Measurements from ENCODE around the gene PBXIP1.

Gene PBXIP1

DNA sequence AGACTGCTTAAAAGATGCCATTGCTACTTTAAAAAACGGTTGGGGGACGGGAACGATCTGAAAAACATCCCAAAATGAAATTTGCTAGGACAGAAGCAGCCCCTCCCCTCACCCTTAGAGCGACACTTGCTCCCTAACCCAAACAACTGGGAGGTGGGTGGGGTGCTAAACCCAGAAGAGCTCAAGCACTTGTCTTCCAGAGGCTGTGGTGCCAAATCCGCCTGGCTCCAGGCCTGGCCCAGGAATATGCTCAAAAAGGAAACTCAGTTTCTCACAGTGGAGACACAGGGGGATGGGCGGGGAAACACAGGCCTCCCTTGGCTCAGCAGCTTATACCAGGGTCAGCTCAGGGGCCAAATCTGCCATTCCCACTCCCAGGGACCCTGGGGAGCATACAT lies 644 bp upstream of the PBXIP1 start:
- DNase-seq = no peak

DNA sequence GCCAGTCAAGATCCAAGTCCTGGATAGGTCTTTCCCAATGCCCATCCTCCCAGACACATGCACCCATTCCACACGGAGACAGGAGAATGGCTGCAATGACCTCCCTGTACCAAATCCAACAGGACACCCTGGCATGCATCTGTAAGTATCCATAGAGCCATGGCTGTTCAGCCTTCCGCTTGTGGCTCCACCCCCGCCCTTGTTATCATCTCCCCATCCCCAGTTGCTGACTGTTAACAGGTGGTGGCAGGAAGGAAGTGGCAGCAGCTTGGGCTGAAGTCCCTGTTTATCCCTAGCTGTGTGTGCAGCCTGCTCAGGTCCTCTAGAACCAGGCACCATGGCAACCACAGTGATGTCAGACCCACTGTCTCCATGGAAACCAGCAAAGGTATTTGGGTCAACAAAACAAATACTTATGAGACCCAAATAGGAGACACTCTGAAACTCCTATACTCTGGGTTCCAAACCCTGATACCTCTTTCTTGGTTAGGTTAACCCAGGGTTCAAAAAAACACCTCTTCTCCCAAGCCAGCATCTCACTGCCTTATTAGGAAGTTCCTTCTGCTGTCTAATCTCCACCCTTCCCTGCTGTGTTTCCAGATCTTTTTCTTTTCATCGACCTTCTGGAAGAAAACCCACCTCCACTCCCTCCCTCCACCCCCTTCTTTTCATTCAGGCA lies 721 bp downstream of the PBXIP1 start:
- DNase-seq = peak; percentile 89

DNA sequence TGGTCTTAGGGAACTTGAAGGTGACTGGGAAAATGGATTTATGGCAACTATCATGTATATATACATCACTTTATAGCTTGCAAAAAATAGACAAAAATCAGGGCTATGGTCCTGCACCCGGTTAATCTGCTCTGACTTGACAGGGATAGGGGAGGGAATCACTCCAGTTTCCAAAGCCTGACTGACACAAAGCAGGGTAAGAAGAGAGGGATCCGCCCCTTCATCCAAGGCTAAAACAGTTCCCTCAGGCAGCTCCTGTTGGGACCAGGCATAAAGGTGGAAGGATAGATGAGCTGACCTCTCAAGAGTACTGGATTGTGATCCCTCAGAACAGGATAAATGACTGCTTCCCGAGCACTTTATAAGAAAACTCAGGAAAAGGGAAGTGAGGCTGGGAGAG lies 1.4 kb downstream of the PBXIP1 start:
- no peak for DNase-seq

DNA sequence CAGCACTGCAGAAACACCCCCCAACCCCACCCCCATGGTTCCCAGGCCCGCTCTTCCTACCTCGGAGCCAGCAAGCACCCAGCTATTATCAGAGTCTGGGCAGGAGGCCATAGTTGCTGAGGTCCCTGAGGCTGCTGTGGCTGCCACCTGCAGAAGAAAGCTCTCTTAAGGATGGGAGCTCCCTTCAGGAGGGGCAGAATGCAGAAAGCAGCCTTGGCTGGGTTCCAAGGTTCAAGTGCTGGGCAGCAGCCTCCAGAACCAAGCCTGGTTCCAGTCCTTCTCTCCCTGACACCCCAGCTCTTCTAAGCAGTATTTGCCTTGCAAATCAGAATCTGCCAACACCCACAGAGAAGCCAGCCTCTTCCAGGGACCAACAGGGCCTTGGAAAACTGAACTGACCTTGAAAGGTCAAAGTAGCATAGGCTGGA lies 2.3 kb downstream of the PBXIP1 start:
- no peak for DNase-seq

DNA sequence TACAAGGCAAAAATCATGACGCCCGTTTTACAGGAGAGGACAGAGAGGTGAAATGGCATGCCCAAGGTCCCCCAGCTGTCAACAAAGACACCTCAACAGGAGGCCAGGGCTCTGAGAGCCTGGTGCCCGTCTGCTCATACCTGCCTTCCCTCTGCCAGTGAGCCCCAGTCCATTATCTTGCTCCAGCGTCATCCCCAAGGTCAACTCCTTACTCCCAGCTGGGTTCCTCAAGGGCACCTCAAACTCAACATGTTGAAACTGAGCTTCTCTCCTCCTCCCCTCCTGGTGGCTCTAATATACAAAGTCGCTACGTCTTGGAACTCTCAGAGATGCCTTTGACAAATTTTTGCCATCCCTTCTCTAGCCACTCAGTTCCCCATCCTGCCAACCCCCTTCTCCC lies 3.2 kb downstream of the PBXIP1 start:
- DNase-seq = no peak

DNA sequence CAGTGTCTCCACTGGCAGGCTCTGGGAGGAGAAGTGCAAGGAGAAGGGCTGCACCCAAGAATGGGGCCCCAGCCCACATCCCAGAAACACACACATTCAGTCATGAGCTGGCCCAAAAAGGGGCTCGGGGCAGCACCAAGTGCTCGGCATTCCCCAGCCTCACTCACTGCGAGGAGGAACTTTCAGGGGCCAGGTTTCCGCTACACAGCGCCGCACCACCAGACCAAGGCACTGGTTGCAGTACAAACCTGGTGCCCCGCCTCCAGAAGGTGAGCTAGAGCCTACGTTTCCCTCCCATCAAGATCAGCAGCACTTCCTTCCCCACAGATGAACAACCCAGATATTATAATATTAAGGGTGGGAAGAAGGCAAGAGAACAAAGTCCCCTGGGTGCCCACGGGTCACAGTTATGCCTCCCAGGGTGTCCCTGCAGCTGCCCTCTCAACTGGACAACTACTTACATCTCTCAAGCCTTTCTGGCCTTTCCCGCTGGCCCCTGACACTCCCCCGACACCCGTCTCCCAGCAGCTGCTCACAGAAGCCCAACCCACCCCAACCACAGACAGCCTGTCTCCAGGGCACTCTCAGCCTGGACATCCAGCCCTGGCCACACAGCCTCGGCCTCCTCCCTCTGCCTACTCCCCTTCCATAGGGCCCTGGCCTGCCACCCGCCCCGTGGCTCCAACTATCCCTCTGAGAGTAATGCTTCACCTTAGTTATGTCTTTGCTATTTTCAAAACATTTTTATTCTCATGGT lies 3.8 kb downstream of the PBXIP1 start:
- DNase-seq = no peak

DNA sequence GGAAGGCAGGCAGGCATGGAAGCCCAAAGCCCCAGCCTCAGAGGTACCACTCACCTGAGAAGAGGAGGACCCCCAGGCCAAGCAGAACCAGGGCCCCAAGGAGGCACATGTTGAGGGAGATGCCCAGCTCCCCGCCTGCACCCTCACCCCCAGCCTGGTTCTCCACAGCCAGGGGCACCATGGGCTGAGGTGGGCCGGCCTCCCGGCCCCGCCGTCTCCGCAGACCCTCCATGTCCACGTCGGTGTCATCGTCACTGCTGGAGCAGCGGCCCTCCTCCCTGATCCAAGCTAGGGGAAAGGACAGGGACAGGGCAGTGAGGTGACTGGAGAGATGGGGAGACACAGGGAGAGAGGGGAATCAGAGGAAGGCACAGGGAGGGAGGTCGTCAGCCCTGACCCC lies 7.8 kb downstream of the PBXIP1 start:
- DNase-seq = no peak

DNA sequence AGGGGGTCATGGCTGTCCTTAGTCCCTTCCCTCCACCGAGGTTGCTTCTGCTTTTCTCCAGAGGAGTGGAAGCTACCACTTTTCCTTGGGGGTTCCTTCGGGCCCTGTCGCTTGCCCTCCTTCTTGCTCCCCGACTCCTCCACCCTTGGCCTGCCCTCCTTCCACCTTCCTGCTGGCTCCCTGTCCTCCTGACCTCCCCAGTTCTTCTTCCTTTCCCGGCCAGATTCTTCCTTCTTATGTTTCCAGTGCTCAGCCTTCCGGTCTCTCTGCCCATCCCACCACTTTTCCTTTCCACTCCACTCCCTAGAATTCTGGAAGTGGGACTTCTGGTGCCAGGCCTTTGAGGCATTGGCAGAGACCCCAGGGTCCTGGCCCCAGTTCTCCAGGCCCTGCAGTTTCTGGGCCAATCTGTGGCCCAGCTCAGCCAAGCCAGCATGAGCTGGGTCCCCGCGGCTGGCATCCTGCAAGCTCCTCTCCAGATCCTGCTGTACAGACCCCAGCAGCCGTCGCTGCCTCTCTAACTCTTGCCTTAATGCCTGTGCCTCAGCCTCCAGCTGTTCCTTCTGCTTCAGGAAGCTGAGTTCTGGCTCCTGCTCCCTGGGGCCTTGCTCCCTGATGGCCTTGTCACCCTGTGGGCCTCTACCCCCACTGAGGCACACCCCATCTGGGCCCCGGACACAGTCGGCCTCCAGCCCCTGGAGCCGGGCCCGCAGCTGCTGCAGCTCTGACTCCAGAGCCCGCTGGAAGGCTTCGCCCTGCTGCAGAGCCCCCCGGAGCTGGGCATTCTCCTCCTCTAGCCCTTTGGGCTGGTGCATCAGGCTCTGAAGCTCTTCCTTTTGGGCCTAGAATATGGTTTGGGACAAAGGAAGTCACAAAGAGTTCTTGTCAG lies 9.7 kb downstream of the PBXIP1 start:
- no peak for DNase-seq

DNA sequence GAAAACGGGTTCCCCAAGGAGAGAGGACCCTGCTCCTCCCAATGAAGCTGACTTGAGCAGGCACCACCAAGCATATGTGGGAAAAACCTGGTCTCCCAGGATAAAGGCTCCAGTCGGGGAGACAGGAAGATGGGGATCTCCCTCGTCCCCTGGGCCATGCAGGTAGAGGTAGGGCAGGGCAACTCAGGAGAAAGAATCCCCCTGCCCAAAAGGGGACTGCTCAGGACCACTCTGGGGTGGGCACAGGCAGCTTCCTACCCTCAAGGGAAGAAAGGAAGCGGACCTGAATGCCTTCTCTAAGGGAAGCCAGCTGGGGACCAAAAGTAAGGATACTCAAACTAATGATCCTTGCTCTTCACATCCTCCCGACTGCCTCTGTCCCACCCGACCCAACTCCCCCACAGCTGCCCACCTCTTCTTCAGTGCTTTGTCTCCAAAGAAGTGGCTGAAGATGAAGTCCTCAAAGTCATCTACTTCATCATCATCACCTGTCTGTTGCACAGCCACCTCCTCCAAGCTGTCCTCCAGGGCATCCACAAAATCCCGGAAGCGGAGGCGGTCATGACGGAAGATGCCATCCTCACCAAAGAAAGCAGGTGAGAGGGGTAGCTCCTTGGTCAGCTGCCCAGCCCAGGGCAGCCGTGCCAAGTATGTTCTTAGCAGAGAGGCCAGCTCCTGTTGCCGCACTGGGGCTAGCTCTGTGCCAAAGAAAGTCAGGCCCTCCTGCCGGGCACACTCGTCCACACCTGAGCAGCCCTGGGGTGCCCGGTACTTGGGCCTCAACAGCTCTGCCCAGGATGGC lies 10.5 kb downstream of the PBXIP1 start:
- DNase-seq = no peak

DNA sequence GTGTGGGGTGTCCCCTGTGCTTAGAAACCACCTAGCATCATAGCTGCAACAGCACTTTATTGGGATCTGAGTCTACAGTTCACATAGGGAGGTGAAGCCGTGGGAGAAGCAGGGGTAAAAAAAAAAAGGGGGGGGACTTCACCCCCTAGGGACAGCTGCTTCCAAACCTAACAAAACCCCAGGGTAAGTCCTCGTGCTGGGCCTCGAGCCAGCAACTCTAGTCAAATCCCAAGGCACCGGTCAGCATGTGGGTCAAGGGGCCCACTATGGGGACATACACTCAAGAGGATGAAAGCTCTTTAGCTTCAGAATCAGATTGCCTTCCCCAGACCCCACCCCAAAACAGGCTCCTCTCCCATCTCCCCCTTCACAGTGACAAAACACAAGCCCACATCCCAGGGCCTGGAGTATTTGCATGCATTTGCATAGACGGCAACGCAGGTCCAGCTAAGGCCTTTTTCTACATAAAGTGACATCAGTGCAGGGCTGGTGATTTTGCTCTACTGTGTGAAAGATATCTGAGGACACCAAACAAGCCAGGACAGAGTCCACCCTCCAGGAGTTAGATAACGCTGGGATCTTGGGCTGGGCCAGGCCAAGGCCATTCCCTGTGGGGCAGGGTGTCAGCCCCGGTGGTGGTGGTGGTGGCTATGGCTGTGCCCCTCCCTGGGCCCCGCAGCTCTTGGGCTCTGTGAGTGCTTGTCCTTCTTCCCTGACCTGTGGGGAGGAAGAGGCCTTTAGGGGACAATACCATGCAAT lies 11.3 kb downstream of the PBXIP1 start:
- DNase-seq = no peak

DNA sequence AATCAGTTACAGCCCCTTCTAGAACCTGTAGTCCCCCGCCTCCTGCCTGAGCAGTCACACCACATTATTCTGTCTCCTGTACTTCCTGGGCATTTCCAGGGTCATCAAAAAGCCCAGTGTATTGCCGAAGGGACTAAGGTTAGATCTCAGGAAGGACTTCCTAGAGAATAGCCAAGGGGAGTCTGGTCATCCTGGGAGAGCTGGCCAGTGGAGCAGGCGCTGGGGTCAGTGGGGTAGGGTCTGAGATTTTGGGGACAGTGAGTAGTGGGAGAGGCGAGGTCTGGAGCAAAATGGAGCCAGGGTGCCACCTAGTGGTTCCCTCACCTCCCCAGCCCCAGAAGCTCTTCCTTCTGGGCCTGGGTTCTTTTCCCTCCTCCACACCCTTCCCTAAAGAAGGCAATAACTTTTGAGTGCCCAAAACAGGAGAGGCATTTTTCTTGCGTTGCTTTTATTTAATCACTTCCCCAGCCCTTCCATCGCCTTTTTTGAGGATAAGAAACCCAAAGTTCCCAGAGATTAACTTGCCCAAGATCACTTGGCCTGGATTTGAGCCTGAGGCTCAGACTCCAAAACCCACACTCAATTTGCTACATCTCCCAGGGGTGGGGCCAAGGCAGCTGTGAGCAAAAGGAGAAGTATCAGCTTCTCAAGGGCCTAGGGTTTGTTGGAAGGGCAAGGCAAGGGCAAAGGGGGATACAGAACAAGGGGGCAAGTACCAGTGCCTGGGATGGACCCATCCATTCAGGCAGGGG lies 12.1 kb downstream of the PBXIP1 start:
- DNase-seq = peak; percentile 77

DNA sequence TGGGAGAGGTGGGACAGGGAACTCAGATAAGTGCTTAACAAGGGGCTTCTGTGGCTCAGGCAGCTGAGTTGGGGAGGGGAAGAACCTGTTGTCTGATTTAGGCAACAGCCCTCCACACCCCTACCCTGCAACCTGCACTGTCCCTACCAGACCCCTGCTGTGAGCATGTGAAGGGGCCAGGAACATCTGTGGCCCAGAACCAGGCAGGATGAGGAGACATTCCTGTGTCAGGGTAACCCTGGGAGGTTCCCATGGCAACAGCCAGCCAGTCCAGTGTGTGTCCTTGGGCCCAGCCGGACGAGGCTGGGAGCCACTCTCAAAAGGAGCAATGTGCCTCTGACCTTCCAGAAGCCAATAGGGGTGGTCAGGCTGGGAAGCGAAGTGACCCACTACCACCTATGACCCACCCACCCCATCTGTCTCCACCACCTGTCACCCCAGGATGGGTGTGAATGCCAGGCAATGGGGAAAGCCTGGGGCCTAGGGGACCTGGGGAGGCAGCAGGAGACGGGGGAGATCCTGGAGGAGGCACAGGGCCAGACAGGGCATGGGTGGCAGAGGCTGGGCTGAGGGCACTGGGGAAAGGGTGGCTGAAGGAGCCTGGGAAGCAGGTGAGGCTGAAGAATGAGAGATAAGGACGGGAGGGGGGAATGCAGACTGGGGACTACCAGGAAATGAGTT lies 14.4 kb downstream of the PBXIP1 start:
- DNase-seq = no peak

DNA sequence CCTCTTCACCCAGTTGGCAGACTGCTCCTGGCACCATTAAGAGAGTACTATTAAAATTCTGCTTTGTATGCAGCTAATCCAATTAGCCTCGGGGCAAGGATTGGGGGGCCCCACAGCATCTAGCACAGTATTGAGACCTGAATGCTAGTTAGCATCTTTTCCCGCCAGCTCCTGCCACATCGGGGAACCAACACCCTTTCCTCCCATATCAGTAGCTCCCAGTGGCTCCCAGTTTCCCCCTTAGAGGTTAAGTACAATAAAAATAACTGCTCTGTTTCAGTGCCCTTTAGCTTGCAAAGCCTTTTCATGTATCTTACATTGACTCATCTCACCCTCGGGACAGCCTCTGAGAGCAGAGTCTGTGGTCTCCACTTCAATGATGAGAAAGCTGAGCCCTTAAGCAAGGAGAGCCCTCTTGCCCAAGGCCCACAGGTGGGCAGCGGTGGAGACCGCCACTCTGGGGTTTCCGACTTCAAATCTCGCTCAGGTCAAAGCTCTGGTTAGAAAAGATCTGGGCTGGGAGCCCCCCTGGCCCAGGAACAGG lies 15.2 kb downstream of the PBXIP1 start:
- peak; percentile 82 for DNase-seq

DNA sequence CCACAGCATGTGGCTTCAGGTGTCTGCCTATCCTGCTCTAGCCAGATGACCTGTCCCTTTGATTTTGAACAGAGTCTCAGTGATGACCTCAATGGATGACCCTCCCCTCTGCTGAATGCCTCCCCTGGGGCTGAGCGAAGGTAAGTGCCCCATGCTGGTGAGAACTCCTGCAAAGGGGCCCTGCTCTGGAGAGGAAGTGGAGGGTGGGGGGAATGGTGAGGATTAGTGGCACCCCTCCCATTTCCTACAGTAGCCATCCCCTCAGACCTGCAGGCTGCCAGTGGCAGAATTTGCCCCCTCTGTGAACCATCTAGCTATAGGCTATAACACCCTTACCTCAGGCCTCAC lies 15.7 kb downstream of the PBXIP1 start:
- no peak for DNase-seq

DNA sequence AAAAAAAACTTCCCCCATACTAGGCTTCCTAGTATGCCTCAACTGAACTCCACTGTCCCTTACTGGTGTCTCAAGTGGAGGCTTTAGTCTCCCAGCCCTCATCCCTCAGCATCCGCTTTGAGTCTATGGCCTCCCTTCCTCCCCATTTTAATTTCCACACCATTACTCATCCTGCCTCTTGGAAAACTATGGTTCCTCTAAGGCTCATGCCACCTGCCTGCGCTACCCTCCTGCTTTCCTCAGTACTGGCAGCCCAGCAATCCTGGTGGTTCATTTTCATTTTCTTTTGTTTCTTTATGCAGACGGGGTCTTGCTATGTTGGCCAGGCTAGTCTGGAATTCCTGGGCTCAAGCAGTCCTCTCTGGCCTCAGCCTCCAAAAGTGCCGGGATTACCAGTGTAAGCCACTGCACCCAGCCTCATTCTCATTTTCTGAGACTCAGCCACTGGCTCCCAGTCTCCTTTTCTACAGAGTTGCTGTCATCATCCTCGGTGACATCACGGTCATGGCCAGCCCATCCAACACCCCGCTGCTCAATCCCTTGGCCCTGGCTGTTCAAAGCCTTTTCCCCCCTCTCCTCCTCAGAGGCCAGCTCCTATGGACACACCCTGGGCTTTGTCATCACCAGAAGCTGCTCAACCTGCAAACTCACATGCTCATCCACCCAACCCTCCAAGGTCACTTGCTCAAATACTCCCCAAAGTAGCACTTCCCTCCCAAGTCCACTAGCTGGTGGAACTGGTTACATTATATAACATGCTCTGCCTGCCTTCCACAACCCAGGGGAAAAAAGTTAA lies 17.1 kb downstream of the PBXIP1 start:
- DNase-seq = no peak

DNA sequence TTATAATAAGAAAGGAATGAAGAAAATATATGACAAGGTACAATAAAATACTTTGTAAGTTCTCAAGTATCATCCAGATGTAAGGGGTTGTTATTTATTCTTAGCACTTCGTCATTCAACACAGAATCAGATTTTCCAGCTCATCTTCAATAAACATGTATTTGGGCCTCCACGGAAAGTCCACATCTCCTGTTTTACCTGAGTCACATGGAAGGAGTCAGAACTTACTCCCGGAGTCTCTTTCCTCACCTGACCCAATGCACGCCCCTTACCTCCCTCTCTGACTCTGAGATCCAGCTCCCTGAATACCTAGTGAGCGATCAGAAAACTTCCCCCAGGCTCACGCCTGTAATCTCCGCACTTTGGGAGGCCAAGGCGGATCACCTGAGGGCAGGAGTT lies 17.9 kb downstream of the PBXIP1 start:
- no peak for DNase-seq

DNA sequence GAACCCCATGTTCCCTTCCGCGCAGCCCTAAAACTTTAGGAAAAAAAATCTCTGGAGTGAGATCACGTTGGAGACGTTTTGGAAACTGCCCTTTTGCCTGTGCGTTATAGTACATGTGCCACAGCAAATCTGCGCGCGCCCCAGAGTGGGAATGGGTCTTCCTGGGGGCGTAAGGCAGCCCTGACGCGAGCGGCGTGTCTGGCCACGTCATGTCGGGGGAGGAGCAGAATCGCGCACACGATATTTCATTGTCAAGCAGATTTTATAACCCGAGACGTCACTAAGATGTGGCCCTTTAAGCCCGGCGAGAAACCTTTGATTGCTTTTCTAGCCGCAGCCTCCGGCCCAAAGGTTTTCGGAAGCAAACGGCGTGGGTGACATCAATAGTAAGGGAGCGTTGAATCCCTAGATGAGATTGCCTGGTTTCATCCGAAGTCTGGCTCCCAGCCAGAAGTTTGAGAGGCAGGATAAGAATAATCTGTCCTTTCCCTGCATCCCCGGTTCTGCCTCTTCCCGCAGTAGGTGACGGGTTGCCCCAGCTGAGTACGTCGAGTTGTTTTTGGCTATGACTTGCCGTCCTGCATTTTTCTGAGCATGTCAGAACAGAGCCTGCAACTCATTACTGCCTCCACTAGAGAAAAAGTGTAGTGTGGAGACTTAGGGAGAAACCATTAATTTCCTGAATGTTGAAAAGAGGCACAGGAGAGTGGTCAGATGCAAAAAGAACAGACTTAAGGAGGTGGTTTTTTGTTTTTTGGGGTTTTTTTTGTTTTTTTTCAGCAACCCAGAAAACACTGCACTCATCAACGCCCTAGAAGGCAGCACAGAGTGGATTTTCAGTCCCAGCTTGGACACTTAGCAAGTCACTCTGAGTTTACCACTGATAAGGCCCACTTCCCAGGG lies 18.6 kb downstream of the PBXIP1 start:
- DNase-seq = peak; percentile 95

DNA sequence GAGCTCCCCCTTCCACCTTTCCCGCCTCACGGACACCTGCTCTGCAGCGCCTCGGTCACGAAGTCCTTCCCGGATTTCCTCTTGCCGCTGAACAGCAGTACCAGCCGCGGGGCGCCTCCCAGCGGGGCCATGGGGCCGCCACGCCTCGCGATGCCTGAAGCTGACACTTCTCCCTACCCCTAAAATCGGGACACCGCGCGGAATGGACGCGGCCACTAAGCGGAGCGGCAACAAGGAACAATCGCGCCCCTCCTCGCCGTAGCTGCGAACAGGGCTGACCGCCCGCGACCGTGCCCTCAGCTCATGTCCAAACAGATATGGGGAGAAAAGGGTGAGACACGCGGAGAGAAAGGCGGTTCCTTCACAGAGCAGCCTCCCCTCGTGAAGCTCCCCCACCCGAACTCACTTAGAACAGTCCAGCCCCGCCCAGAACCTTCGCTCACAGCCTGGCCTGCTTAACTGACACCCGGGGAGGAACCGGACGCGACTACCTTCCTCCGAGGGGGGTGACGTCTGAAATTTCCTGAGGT lies 19.3 kb downstream of the PBXIP1 start, which contains the start of gene PMVK:
Gene PMVK, minus strand, starts transcription at position 165 of the 530 bp plus-strand sequence. Its CDS starts 34 bp downstream, at position 131.
- DNase-seq = peak; percentile 98
